Subcutaneous abdominal adipose tissue (tissue), 5 donors: Measurements from ENCODE around the gene EEIG1.

Experiments
- H3K27ac ChIP-seq: one replicate; pipeline ENCODE4 v1.7.0; 2013; ENCODE audit warnings: low read depth, mild to moderate bottlenecking, inconsistent platforms, low read length, moderate library complexity
- H3K27me3 ChIP-seq, 5 donors: one replicate each; pipeline ENCODE4 v1.7.0; 2013; ENCODE audit warnings: low read length in 5 of 5, inconsistent platforms in 1 of 5; ENCODE audit not compliant: control insufficient read depth in 5 of 5, insufficient read depth in 4 of 5
- H3K36me3 ChIP-seq, 5 donors: one replicate each; pipeline ENCODE4 v1.7.0; 2013; ENCODE audit warnings: low read length in 5 of 5; ENCODE audit not compliant: control insufficient read depth in 5 of 5, insufficient read depth in 5 of 5
- H3K4me1 ChIP-seq, 5 donors: one replicate each; pipeline ENCODE4 v1.7.0; 2013; ENCODE audit warnings: low read length in 5 of 5, mild to moderate bottlenecking in 3 of 5, moderate library complexity in 1 of 5; ENCODE audit not compliant: control insufficient read depth in 5 of 5, insufficient read depth in 5 of 5
- H3K4me3 ChIP-seq, 5 donors: one replicate each; pipeline ENCODE4 v1.7.0; 2013; ENCODE audit warnings: low read length in 5 of 5, low read depth in 1 of 5
- H3K9ac ChIP-seq, 5 donors: one replicate each; pipeline ENCODE4 v1.7.0; 2013; ENCODE audit warnings: low read length in 5 of 5, mild to moderate bottlenecking in 4 of 5, moderate library complexity in 3 of 5
- H3K9me3 ChIP-seq, 5 donors: one replicate each; pipeline ENCODE4 v1.7.0; 2013; ENCODE audit warnings: low read length in 5 of 5; ENCODE audit not compliant: control insufficient read depth in 5 of 5
- donor health status: healthy.
- donor health status: healthy.
- donor health status: healthy.
- donor health status: healthy.
- donor health status: healthy.

Gene EEIG1

DNA sequence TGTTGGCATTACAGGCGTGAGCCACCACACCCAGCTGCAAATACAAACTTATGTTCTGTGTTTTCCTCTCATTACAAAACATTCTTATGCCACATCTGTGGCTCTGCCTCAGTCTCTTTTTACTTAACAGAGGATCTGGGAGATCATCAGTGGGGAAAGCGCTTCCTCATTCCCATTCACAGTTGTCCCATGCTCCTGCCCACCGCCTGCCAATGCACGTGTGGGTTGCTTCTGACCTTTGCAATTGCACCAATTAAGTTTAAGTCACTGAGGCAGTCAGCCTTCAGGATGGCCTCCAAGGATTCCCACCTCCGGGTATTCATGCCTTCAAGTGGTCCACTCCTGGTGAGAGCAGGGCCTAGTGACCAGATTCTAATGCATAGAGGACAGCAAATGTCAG is 34.9 kb upstream of the EEIG1 start:
- Histone ChIP-seq H3K27ac (no peak overlapping the region), H3K36me3 (no peaks in the 10 kb centered on the region), H3K9ac (no peak overlapping the region), H3K4me1 (peaks cover 0 to 11% (median 8%) of the 10 kb centered on the region in 5 donors), H3K4me3 (no peak overlapping the region), H3K9me3 (no peaks in the 10 kb centered on the region), H3K27me3 (no peaks in the 10 kb centered on the region)

DNA sequence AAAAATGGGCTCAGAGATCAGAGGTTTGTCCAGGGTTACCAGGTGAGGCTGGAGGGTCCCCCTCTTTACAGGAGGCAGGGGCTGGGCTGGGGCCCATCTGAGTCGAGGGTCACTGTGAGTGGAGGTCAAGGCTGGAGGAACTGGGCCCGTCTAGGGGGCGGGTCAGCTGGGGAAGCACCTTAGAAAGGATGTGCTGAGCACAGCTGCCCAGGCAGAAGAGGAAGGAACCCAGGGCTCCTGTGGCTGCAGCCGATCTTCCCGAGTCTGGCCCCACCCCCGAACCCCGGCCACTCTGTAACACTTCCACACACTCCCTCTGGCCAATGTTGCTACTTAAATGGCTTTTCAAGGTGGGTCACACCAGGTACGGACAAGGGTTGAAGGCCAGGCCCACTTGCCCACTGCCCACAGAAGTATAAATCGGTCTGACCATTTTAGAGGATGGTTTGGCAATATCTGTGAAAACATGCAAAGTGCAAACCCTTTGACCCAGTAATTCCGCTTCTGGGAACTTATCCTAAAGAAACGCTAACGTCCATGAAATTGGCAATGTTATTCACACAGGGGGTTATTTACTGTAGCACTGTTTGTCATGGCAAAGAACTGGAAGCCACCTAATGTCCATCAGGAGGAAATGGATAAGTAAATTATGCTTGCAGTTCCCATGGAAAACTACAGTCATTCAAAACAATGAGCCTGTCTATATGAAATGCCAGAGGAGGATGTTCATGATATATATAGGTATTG is 30.5 kb upstream of the EEIG1 start:
- Histone ChIP-seq H3K4me3 (no peak overlapping the region), H3K9me3 (peaks cover 0 to 6% (median 5%) of the 10 kb centered on the region in 5 donors), H3K36me3 (no peaks in the 10 kb centered on the region), H3K27me3 (no peaks in the 10 kb centered on the region), H3K27ac (no peak overlapping the region), H3K9ac (no peak overlapping the region), H3K4me1 (peaks cover 0 to 27% (median 11%) of the 10 kb centered on the region in 5 donors)

DNA sequence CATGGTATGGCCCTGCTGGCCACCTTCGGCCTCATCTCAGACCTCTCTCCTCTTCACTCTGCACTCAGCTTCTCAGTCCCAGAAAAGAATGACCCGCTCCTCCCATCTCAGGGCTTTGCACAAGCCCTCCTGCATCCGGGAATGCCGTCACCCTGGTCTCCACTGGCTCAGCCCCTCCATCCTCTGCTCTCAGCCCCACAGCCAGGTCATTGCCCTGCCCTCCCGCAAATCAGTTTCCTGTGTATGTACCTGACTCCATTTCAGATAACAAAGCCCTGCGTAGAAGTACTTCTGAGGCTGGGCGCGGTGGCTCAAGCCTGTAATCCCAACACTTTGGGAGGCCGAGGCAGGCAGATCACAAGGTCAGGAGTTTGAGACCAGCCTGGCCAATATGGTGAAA is 28.9 kb upstream of the EEIG1 start:
- peaks cover 0 to 32% (median 14%) of the 10 kb centered on the region in 5 donors for H3K4me1 ChIP-seq
- no peak overlapping the region for H3K4me3 ChIP-seq
- H3K36me3 ChIP-seq: no peaks in the 10 kb centered on the region
- no peaks in the 10 kb centered on the region for H3K27me3 ChIP-seq
- no peak overlapping the region for H3K9ac ChIP-seq
- H3K27ac ChIP-seq: no peak overlapping the region
- H3K9me3 ChIP-seq: peaks cover 0 to 6% (median 5%) of the 10 kb centered on the region in 5 donors

DNA sequence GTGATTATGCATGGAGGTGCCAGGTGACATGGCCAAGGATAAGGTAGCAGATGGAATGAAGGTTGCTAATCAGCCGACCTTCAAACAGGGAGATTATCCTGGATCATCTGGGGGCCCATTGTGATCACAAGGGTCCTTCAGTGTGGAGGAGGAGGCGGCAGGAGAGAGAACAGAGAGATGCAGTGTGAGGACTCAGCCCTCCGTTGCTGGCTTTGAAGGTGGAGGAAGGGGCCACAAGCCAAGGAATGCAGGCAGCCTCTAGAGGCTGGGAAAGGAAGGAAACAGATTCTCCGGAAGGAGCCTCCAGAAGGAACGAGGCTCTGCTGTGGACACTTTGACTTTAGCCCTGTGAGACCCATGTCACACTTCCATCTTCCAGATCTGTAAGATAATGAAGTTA is 27.4 kb upstream of the EEIG1 start:
- no peak overlapping the region for H3K4me3 ChIP-seq
- H3K4me1 ChIP-seq: peaks cover 0 to 32% (median 14%) of the 10 kb centered on the region in 5 donors
- H3K27me3 ChIP-seq: no peaks in the 10 kb centered on the region
- no peak overlapping the region for H3K9ac ChIP-seq
- H3K9me3 ChIP-seq: peaks cover 0 to 6% (median 5%) of the 10 kb centered on the region in 5 donors
- no peak overlapping the region for H3K27ac ChIP-seq
- no peaks in the 10 kb centered on the region for H3K36me3 ChIP-seq

DNA sequence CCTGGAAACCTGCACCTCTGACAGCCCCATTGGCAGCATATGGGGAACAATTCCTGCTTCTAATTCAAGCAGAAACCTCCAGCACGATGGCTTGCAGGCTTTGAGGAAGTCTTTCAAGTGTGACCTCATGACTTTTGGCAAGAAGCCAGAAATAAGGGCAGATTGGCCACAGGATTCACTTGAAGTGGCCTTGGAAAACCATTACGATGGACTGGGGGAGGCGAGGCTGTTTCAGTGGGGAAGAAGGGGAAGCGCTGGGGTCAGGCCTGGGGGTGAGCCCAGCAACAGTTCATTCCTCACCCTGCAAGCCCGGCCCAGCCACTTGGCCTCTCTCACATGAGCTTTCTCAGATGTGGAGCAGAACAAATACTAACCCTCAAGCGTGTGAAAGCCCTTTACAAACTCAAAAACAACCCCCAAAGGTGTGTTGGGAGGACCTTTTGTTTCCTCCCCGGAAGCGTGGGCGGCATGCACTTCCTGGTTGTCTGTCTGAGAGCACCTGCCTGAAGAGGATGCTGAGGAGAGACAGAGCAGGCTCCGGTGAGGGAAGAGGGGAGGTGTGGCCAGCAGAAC is 26.9 kb upstream of the EEIG1 start:
- Histone ChIP-seq H3K9me3 (peaks cover 0 to 6% (median 5%) of the 10 kb centered on the region in 5 donors), H3K4me1 (peaks cover 0 to 32% (median 14%) of the 10 kb centered on the region in 5 donors), H3K27ac (no peak overlapping the region), H3K27me3 (no peaks in the 10 kb centered on the region), H3K9ac (no peak overlapping the region), H3K4me3 (no peak overlapping the region), H3K36me3 (no peaks in the 10 kb centered on the region)

DNA sequence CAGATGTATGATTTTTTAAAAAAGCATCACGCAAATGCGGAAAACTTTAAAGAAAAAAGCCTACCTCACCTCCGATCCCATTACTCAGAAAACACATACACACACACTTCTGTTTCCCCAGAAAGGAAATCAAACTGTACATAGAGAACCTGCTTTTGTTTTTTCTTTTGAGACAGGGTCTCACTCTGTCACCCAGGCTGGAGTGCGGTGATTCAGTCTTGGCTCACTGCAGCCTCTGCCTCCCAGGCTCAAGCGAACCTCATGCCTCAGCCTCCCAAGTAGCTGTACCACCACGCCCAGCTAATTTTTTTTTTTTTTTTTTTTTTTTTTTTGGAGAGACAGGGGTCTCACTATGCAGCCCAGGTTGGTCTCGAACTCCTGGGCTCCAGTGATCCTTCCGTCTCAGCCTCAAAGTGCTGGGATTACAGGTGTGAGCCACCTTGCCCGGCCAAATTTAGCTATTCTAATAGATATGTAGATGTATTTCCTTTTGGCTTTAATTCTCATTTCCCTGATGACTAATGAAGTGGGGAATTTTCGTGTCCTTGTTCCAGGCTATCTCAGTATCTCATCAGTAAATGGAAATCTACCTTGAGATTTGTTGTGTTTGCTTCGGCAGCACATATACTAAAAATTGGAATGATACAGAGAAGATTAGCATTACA is 25.7 kb upstream of the EEIG1 start:
- H3K36me3 ChIP-seq: no peaks in the 10 kb centered on the region
- no peak overlapping the region for H3K27ac ChIP-seq
- peaks cover 0 to 28% (median 13%) of the 10 kb centered on the region in 5 donors for H3K4me1 ChIP-seq
- no peak overlapping the region for H3K9ac ChIP-seq
- H3K4me3 ChIP-seq: no peak overlapping the region
- peaks cover 0 to 6% (median 5%) of the 10 kb centered on the region in 5 donors for H3K9me3 ChIP-seq
- H3K27me3 ChIP-seq: no peaks in the 10 kb centered on the region

DNA sequence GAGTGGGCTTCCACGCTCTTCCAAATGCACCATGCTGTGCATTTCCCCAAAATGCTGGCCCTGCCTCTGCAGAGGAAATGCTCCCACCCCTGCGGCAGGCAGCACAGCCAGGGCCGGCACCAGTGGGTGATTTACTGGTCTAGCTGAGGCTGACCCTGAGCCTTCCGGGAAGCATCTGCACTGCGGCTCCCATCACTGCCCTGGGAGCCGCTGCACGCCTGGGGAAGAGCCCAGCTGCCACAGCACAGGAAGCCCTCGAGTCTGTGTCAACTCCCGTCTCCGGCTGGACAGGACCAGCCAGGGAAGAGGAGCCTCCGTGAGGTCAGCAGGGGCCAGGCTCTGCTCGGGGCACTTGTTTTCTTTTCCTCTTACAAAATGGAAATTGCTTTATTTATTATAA is 25.1 kb upstream of the EEIG1 start:
- H3K9ac ChIP-seq: no peak overlapping the region
- H3K36me3 ChIP-seq: no peaks in the 10 kb centered on the region
- peaks cover 0 to 22% (median 8%) of the 10 kb centered on the region in 5 donors for H3K4me1 ChIP-seq
- H3K9me3 ChIP-seq: peaks cover 0 to 6% (median 5%) of the 10 kb centered on the region in 5 donors
- no peak overlapping the region for H3K4me3 ChIP-seq
- H3K27ac ChIP-seq: no peak overlapping the region
- no peaks in the 10 kb centered on the region for H3K27me3 ChIP-seq

DNA sequence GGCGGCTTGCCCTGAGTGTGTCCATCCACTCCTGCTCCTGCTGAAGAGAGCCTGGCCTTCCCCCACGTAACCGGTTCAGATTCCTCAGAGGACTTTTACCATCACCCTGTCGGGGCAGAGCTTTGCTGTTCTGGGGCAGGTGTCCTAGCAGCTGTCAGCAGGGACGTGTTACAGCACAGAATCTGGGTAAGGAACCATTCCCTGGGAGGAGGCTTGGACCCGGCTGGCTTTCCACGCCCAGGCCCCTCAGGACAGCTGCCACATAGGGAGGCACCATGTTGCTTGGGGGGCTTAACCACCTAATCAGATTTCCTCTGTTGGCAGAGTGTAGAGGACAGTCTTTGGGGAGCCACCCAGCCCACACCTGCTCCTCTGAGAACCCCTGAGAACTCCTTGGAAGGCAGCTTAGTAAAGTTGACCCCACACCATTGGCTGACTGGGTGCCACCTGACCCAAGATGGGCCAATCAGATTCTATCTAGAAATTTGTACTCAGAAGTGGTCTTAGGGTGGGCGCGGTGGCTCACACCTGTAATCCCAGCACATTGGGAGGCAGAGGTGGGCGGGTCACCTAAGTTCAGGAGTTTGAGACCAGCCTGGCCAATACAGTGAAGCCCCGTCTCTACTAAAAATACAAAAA is 23.3 kb upstream of the EEIG1 start:
- no peak overlapping the region for H3K4me3 ChIP-seq
- H3K9me3 ChIP-seq: peaks cover 0 to 6% (median 5%) of the 10 kb centered on the region in 5 donors
- no peak overlapping the region for H3K9ac ChIP-seq
- no peak overlapping the region for H3K27ac ChIP-seq
- peaks cover 0 to 22% (median 6%) of the 10 kb centered on the region in 5 donors for H3K4me1 ChIP-seq
- H3K36me3 ChIP-seq: no peaks in the 10 kb centered on the region
- H3K27me3 ChIP-seq: no peaks in the 10 kb centered on the region

DNA sequence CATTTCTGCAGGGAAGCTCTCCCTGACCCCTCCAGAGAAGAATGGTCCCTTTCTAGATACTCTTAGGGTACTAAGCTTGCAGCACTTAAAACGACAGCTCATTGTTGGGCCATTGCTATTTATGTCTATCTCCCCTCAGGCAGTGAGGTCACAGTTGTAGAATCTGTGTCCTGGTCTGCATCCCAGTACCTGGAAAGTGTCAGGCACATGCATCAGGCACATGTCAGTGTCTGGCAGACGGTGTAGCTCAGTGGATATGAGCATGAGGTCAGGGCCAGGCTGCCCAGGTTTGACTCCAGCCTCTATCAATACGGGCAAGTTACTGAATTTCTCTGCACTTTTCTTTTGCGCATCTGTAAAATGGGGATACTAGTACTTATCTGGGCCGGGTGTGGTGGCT is 22.2 kb upstream of the EEIG1 start:
- Histone ChIP-seq H3K9me3 (peaks cover 0 to 1% (median 1%) of the 10 kb centered on the region in 5 donors), H3K36me3 (no peaks in the 10 kb centered on the region), H3K27me3 (no peaks in the 10 kb centered on the region), H3K9ac (no peak overlapping the region), H3K4me3 (no peak overlapping the region), H3K27ac (no peak overlapping the region), H3K4me1 (peaks cover 0 to 21% (median 6%) of the 10 kb centered on the region in 5 donors)
